Right lung (tissue), 5 donors: ENCODE results near the gene ACSBG1. TPM values are rescaled to one million over a fixed set of nuclear protein-coding genes. Genes with fewer than 3 reads are reported as not detected.
"Not testable (repeated sequence)": the region's sequence is repeated elsewhere in the genome, so short reads cannot be mapped to it uniquely, and the experiment has no call there.

Source experiments
- DNase-seq, 2 donors: peaks; one replicate each; pipeline ENCODE4 v3.0.0-alpha.2; 2013
- polyA plus RNA-seq, 5 donors: library from polyadenylated mRNA; unstranded; fragments of 120-200 nt; gene quantifications; one replicate each; pipeline versions ENCODE4 v1.2.1 to v1.2.3, GENCODE V29; 2013; ENCODE audit warnings: inconsistent platforms in 1 of 5, low replicate concordance in 1 of 5; ENCODE audit not compliant: insufficient read length in 5 of 5, insufficient read depth in 1 of 5

ACSBG1 gene
- polyA plus RNA-seq, 5 donors = 0.51 to 1.2 (median 0.82) TPM

DNA sequence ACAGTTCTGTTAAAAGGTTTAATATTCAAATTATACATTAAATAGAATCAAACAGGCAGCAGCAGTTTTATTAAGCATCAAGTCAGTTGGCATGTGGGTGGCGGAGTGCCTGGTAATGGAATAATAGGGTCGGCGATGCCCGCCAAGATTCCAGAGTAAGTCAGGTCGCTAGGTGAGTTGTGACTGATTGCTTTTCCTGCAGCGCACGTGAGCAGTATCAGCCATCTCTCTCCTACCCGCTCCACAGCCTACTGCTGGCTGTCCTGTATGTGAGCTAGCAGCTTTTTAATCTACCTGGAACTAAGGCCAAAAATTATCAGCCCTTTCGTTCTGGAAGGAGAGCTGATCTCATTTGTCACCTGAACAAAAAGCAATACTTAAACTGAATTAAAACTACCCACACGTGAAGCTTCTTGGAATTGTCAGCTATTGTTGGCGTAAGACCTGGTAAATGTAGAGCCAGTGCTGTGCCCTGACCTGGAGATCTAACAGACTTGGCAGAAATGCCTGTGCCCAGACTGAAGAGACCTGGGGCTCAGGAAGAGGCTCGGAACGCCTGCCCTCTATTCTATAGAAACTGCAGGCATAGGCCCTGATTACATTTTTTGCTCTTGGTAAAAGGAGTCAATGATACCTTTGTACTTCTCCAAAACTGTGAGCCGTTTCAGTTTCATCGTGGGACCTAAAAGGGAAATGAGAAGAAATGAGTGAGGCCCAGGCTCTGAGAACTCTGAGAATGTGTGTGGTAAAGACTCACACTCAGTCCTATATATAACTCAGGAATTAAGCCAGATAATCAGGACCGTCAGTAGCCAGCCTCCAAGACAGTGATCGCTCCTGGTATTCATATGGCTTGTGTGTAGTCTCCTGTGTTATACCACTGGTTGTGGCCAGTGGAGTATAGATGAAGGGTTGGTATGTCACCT is 63.3 kb downstream of the ACSBG1 start:
- DNase-seq = no peak

GRCh38 chr15:78168608-78169007 is 65.8 kb downstream of the ACSBG1 start:
- no peak for DNase-seq

- no peak for DNase-seq
Measured at GRCh38 chr15:78167227-78167888, 67.0 kb downstream of the ACSBG1 start.

DNA sequence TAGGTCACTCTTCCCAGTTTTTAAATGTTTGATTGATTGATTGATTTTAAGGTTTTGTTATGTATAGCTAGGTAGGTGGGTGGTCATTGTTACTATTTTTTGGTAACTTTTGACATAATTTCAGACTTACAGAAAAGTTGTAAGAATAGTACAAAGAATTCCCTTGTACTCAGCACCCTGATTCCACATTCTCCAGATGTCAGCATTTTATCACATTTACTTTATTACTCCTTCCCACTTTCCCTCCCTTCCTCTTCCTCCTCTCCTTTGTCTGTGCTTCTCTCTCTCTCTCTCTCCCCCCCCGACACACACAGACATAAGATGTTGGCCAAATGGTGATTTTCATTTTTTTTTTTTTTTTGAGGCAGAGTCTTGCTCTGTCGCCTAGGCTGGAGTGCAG is 70.4 kb downstream of the ACSBG1 start:
- DNase-seq = no peak

- no peak for DNase-seq
Measured at GRCh38 chr15:78162038-78162437, 72.3 kb downstream of the ACSBG1 start.

DNA sequence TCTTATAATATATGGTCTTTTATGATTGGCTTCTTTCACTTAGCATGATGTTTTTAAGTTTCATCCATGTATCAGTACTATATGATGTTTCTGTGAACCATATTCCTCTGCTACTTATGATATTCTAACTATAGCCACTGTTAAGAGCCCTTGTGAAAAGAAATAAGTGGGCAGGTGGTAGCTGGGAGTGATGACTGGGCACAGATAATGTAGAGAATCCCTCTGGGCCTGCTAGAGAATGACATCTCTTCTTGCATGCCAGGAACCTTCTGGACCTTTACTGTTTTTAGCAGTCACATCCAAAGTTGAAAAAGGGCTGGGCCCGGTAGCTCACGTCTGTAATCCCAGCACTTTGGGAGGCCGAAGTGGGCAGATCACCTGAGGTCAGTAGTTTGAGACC is 75.0 kb downstream of the ACSBG1 start:
- DNase-seq = no peak

DNA sequence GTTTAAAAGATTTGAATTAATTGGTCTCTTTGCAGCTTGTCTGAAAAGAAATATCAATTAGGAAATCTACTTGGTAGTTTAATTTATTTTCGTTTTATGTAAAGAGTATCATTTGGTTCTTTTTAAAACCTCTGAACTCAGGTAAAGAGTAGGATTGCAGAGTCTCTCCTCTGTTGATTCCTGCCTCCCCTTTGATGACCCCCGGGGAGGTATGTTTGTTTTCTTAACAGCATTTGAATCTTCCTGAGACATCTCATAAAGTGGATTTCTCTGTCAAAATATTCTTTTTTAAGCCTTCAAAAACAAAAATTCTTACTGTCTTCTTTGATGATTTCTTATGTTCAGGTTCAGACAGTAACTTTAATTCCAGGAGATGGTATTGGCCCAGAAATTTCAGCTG is 77.2 kb downstream of the ACSBG1 start:
- DNase-seq = no peak

- DNase-seq = no peak
Measured at GRCh38 chr15:78156653-78157052, 77.7 kb downstream of the ACSBG1 start.

DNA sequence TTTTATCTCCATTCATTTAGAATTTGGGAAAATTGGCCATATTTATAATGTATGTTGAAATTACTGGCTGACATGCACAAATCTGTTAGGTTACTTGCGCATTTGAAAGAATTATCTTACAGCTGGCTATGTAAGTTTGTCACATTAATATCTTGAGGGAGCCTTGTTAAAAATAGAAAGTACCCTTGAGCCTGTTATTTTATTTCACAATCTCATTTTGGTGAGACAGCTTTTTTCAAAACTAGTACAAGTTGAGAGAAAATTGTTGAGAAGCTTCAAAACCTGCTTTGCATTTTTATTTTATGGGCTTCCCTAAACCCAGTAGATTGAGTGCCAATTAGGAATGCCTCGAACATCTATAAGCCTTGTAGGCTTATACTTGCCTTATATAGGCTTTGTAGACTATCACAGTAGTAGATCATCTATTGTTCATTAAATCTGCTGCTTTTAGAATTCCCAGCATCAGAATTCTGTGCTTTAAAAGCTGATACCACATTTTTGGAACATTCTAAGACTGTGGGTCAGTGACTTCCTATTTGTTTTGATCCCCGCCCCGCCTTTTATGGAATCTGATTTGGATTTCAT is 78.9 kb downstream of the ACSBG1 start:
- peak in 1 of 2 donors; percentile 42 for DNase-seq

DNA sequence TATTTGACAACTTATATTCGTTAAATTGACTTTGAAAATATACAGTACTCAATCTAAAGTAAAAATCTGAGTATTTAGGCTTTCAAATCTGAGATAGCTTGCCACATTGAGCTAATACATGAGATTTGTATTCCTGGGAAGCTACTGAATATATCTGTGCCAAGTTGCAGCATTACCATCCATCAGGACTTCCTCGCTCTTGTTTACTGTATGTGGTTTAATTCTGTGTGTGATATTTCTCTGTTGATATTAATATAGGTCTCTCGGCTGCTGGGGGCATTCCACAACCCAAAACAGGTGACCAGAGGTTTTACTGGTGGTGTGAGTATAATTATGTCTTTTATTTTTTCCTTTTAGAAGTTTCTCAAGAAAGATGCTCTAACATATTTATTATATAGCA is 79.4 kb downstream of the ACSBG1 start:
- DNase-seq = no peak

DNA sequence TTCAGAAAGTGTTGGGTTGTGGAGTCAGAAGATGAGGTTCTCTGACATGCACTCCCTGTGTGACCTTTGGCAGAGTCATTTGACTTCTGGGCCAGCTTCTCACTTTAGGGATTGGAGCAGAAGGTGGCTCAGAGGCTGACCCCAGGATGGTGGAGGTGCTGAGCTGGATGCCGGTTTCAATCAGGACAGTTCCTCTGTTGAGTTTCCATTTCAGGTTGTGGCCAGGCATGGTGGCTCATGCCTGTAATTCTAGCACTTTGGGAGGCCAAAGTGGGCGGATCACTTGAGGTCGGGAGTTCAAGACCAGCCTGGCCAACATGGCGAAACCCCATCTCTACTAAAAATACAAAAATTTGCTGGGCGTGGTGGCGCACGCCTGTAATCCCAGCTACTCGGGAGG is 83.3 kb downstream of the ACSBG1 start:
- not testable (repeated sequence) for DNase-seq

DNA sequence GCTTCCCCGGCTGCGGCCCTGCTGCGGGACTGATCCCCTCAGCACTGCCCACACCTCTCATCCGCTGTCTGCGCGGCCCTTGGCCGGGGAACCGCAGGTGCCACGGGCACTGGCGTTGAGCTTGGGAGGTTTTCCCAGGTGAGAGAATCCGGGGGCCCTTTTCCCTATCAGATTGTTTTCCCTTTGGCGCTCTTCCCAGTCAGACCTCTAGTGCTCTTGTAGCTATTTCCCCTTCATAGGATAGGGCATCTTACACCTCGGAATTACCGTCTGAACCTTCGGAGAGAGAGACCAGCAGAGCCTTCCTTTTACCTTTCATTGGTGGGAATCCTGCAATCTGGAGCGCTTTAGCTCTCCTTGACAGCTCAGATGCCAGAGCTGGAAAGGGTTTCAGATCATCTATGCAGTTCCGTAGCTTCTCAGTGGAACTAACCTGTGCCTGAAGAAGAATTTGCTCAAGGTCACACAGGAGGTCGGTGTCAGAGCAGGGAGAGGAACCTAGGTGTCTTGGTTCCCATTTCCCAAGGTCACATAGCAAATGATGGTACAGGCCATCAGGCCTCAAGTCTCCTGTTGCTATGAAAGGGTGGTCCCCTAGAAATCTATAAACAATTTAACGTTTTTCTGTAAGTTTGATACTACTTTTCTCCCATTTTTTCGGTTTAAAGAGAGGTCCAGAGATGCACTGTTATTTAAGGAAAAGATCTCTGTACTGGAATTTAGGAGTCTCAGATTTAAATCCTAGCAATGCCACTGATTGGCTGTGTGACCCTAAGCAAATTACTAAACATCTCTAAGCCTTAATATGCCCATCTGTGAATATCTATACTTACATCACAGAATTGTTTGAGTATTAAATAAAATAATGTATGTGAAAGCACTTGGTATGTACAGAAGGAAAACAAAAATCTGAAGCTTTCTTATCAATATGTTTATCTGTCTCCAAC is 84.3 kb downstream of the ACSBG1 start:
- DNase-seq = peak; percentile 48 to 51

DNA sequence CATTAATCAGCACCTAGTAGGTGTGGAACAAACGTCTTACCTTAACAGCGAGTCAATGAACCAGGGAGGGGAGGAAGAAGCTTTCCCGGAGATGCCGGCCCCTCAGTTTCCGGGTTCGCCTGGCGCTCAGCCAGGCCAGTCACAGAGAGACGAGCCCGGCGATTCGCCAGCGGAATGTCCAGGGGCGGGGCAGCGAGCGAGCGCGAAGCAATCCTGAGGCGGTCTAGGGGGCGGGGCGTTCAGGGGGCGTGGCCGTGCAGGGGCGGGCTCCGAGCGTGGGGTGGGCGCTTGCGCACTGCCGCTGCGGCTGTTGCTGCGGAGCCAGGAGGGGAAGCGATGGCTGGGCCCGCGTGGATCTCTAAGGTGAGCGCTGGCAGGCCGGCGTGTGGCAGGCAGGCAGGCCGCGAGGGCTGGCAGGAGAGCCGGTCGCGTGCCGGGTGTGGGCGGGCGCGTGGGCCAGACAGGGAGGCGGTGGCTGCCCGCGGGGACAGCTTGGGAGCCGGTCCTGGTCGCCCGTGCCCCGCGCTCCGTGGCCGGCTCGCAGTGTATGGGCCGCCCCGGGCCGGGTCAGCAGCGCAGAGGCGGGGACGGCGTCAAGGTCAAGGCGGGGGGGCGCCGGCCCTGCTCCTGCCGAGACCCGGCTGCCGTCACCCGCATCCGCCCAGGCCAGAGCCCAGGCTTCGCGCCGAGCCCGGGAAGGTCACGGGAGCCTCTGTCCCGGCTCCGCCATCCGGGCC is 85.1 kb downstream of the ACSBG1 start, which contains the start of gene IDH3A:
IDH3A (plus strand) TSS at position 295 of the 737 bp plus-strand sequence; CDS start at position 337, 42 bp downstream.
- DNase-seq = peak; percentile 98 to 99

GRCh38 chr15:78148392-78149067 is 85.8 kb downstream of the ACSBG1 start:
- DNase-seq = no peak

DNA sequence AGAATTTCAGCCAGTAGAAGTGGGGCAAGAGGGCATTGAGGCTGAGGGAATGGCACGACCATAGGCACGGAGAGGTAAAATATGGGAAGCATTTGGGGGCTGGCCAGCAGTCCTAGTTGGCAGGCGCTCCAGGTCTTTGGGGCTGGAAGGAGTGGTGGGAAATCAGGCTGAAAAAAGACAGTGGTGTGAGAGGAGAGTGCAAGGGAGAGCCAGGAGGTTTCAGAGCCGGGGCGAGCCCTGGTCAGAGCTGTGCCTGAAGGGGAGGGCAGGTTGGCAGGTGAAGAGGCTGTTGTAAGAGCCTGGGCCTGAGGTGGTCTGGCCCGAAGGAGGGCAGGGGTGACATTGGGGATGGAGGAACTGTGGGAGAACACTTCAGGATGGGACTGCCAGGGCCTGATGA is 86.8 kb downstream of the ACSBG1 start:
- DNase-seq = no peak

GRCh38 chr15:78146425-78147154 is 87.8 kb downstream of the ACSBG1 start:
- DNase-seq = no peak

GRCh38 chr15:78142332-78142731 is 92.0 kb downstream of the ACSBG1 start:
- no peak for DNase-seq

GRCh38 chr15:78140292-78140691 is 94.1 kb downstream of the ACSBG1 start:
- no peak for DNase-seq

- DNase-seq = no peak
Measured at GRCh38 chr15:78139578-78139977, 94.8 kb downstream of the ACSBG1 start.
